ENCODE results near the gene PKLR.

DNA sequence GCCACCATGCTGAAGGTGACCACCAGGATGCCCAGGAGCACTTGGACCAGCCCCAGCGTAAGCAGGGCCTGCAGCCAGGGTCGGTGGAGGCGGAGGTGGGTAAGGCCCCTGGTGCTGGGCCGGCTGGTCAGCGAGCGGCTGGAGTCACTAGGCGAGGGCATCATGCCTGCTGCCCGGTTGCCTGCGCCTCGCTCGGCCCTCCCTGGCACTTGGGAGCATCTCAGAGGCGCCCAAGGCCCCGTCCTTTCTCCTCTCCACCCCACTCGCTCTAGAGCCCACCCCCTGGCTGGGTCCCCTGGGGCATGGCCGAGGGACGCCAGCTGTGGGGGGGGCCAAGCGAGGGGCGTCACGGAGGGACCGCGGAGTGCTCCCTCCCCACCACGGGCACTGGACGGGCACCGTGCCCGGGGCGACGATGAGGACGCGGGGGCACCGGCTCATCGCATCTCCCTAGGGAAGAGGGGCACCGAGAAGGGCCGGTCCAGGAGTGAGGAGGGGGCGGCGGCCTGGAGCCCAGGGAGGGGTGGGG is 46.5 kb downstream of the PKLR start:
- TF ChIP-seq, protein P1, sequence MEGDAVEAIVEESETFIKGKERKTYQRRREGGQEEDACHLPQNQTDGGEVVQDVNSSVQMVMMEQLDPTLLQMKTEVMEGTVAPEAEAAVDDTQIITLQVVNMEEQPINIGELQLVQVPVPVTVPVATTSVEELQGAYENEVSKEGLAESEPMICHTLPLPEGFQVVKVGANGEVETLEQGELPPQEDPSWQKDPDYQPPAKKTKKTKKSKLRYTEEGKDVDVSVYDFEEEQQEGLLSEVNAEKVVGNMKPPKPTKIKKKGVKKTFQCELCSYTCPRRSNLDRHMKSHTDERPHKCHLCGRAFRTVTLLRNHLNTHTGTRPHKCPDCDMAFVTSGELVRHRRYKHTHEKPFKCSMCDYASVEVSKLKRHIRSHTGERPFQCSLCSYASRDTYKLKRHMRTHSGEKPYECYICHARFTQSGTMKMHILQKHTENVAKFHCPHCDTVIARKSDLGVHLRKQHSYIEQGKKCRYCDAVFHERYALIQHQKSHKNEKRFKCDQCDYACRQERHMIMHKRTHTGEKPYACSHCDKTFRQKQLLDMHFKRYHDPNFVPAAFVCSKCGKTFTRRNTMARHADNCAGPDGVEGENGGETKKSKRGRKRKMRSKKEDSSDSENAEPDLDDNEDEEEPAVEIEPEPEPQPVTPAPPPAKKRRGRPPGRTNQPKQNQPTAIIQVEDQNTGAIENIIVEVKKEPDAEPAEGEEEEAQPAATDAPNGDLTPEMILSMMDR (IDR thresholded peaks at IDR 0.05 in 8 of 11, conservative IDR thresholded peaks at IDR 0.05 in 3 of 11), result no peak
- no peak for TF ChIP-seq POLR2A (IDR thresholded peaks at IDR 0.05)

Measured in spleen (tissue), 7 donors.